ENCODE measurements around the gene PTDSS2. TPM values are rescaled to one million over a fixed set of nuclear protein-coding genes. Genes with fewer than 3 reads are reported as not detected.

Gene PTDSS2
- total and polyA plus RNA-seq, 9 of the 15 experiments (the other 6 are each of a cell fraction or from before 2014, with no cell fraction given): 0.45 to 53.9 (median 17.2) TPM

DNA sequence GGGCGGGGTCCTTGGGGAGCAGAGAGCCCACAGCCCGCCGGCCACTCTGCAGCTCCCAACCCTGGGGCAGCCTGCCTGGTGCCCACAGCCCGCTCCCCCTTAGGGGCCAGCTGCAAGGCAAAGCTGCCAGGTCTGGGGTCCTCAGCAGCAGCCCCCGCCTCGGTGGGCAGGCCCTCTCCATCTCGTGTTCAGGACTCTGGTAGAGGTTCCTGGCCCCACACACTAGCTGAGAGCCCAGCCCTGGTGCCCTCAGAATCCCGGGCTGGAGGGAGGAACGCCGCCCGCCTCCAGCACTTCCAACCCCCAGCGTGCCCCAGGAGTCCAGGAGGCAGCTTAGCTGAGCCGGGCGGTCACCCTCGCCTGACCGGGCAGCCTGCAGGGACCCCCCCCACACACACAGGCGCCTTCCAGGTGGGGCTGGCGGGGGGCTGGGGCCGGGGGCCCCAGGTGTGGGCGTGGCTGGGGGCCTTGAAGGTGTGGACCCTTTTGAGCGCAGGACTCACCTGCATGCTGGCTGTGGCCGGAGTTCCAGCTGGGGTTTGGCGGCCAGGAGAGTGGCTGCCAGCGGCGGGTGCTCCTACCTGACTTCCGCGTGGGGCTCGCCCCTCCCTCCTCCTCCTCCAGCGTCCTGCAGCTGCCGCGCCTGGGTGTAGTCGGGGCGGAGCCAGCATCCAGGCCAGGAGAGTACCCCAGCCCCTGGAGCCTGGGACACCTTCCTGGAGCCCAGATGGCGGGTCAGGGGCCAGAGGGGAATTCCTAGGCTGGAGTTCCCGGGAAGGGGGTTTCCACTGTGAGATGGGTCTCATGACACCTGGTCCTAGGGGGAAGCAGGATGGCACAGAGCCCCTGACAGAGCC, 8.4 kb upstream of the PTDSS2 start, which contains the start of gene ANO9 (continued):
- TF ChIP-seq, protein P1, sequence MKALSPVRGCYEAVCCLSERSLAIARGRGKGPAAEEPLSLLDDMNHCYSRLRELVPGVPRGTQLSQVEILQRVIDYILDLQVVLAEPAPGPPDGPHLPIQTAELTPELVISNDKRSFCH (CRISPR knock-in tag; IDR thresholded peaks at IDR 0.05): no peak
- TF ChIP-seq, protein P1 (tag; IDR thresholded peaks at IDR 0.05): no peak
- TF ChIP-seq POLR2G (IDR thresholded peaks at IDR 0.05; ENCODE audit: low read depth, low read length) (peak; percentile 70), MYC (IDR thresholded peaks at IDR 0.05; ENCODE audit: low read depth, low read length) (0 out of 2 replicates have a peak, but pooled peaks have one; percentile 28), MYC (CRISPR knock-in tag; IDR thresholded peaks at IDR 0.05; ENCODE audit: borderline replicate concordance, low read depth) (no peak), NUFIP1 (IDR thresholded peaks at IDR 0.05; ENCODE audit: partially characterized antibody) (no peak), PRMT5 (CRISPR knock-in tag; IDR thresholded peaks at IDR 0.05) (no peak), SMARCC2 (IDR thresholded peaks at IDR 0.05; ENCODE audit: low read depth) (no peak), RBM25 (IDR thresholded peaks at IDR 0.05; ENCODE audit: low read depth, low read length, severe bottlenecking) (no peak), MAZ (CRISPR knock-in tag; conservative IDR thresholded peaks at IDR 0.05 in 1 of 2, IDR thresholded peaks at IDR 0.05 in 1 of 2) (peak in 1 of 2 experiments; percentile 52; a peak in 1 of 4 replicates)
- TF ChIP-seq, protein P2, sequence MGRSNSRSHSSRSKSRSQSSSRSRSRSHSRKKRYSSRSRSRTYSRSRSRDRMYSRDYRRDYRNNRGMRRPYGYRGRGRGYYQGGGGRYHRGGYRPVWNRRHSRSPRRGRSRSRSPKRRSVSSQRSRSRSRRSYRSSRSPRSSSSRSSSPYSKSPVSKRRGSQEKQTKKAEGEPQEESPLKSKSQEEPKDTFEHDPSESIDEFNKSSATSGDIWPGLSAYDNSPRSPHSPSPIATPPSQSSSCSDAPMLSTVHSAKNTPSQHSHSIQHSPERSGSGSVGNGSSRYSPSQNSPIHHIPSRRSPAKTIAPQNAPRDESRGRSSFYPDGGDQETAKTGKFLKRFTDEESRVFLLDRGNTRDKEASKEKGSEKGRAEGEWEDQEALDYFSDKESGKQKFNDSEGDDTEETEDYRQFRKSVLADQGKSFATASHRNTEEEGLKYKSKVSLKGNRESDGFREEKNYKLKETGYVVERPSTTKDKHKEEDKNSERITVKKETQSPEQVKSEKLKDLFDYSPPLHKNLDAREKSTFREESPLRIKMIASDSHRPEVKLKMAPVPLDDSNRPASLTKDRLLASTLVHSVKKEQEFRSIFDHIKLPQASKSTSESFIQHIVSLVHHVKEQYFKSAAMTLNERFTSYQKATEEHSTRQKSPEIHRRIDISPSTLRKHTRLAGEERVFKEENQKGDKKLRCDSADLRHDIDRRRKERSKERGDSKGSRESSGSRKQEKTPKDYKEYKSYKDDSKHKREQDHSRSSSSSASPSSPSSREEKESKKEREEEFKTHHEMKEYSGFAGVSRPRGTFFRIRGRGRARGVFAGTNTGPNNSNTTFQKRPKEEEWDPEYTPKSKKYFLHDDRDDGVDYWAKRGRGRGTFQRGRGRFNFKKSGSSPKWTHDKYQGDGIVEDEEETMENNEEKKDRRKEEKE (IDR thresholded peaks at IDR 0.05; ENCODE audit: borderline replicate concordance in 1 of 2, control insufficient read depth in 1 of 2, low read depth in 2 of 2, low read length in 1 of 2): no peak
- TF ChIP-seq, protein P3, sequence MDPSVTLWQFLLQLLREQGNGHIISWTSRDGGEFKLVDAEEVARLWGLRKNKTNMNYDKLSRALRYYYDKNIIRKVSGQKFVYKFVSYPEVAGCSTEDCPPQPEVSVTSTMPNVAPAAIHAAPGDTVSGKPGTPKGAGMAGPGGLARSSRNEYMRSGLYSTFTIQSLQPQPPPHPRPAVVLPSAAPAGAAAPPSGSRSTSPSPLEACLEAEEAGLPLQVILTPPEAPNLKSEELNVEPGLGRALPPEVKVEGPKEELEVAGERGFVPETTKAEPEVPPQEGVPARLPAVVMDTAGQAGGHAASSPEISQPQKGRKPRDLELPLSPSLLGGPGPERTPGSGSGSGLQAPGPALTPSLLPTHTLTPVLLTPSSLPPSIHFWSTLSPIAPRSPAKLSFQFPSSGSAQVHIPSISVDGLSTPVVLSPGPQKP (CRISPR knock-in tag; IDR thresholded peaks at IDR 0.05): no peak
- TF ChIP-seq, protein P4, sequence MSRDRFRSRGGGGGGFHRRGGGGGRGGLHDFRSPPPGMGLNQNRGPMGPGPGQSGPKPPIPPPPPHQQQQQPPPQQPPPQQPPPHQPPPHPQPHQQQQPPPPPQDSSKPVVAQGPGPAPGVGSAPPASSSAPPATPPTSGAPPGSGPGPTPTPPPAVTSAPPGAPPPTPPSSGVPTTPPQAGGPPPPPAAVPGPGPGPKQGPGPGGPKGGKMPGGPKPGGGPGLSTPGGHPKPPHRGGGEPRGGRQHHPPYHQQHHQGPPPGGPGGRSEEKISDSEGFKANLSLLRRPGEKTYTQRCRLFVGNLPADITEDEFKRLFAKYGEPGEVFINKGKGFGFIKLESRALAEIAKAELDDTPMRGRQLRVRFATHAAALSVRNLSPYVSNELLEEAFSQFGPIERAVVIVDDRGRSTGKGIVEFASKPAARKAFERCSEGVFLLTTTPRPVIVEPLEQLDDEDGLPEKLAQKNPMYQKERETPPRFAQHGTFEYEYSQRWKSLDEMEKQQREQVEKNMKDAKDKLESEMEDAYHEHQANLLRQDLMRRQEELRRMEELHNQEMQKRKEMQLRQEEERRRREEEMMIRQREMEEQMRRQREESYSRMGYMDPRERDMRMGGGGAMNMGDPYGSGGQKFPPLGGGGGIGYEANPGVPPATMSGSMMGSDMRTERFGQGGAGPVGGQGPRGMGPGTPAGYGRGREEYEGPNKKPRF (IDR thresholded peaks at IDR 0.05; ENCODE audit: low read depth, low read length): no peak
- TF ChIP-seq, protein P5, sequence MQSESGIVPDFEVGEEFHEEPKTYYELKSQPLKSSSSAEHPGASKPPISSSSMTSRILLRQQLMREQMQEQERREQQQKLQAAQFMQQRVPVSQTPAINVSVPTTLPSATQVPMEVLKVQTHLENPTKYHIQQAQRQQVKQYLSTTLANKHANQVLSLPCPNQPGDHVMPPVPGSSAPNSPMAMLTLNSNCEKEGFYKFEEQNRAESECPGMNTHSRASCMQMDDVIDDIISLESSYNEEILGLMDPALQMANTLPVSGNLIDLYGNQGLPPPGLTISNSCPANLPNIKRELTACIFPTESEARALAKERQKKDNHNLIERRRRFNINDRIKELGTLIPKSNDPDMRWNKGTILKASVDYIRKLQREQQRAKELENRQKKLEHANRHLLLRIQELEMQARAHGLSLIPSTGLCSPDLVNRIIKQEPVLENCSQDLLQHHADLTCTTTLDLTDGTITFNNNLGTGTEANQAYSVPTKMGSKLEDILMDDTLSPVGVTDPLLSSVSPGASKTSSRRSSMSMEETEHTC (IDR thresholded peaks at IDR 0.05): no peak
- TF ChIP-seq, protein P6, sequence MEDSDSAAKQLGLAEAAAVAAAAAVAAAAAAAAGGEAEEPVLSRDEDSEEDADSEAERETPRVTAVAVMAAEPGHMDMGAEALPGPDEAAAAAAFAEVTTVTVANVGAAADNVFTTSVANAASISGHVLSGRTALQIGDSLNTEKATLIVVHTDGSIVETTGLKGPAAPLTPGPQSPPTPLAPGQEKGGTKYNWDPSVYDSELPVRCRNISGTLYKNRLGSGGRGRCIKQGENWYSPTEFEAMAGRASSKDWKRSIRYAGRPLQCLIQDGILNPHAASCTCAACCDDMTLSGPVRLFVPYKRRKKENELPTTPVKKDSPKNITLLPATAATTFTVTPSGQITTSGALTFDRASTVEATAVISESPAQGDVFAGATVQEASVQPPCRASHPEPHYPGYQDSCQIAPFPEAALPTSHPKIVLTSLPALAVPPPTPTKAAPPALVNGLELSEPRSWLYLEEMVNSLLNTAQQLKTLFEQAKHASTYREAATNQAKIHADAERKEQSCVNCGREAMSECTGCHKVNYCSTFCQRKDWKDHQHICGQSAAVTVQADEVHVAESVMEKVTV (CRISPR knock-in tag; IDR thresholded peaks at IDR 0.05): no peak
